H9 (cell line): ENCODE measurements around the gene BRD3OS. TPM values are rescaled to one million over a fixed set of nuclear protein-coding genes. Genes with fewer than 3 reads are reported as not detected.

Experiments used
- DNase-seq: peaks from one replicate; pipeline ENCODE4 v3.0.0-alpha.2; 2017
- H2AFZ ChIP-seq: one replicate; pipeline ENCODE4 v1.6.1; 2013; ENCODE audit warnings: mild to moderate bottlenecking, low read length, control low read depth, moderate library complexity
- H2AK5ac ChIP-seq: 2 replicates; pipeline ENCODE4 v1.6.1; 2013; ENCODE audit warnings: low read length, control low read depth, mixed read lengths; ENCODE audit not compliant: insufficient read length
- H2BK120ac ChIP-seq: one replicate; pipeline ENCODE4 v1.6.1; 2013; ENCODE audit warnings: low read depth, mild to moderate bottlenecking, low read length, control low read depth, inconsistent platforms; ENCODE audit not compliant: poor library complexity, severe bottlenecking
- H2BK12ac ChIP-seq: 2 replicates; pipeline ENCODE4 v1.6.1; 2013; ENCODE audit warnings: low read length, control low read depth, mixed read lengths, low read depth; ENCODE audit not compliant: insufficient read length
- H2BK15ac ChIP-seq: 2 replicates; pipeline ENCODE4 v1.6.1; 2013; ENCODE audit warnings: low read depth, low read length, control low read depth
- H2BK20ac ChIP-seq: one replicate; pipeline ENCODE4 v1.6.1; 2013; ENCODE audit warnings: low read depth, mild to moderate bottlenecking, low read length, control low read depth, inconsistent platforms; ENCODE audit not compliant: poor library complexity, severe bottlenecking
- H2BK5ac ChIP-seq: 2 replicates; pipeline ENCODE4 v1.6.1; 2013; ENCODE audit warnings: low read length, control low read depth, mixed read lengths; ENCODE audit not compliant: insufficient read length
- H3K14ac ChIP-seq: 2 replicates; pipeline ENCODE4 v1.6.1; 2013; ENCODE audit warnings: low read length, control low read depth; ENCODE audit not compliant: insufficient read depth
- H3K18ac ChIP-seq: 2 replicates; pipeline ENCODE4 v1.6.1; 2013; ENCODE audit warnings: low read depth, mild to moderate bottlenecking, mixed read lengths, low read length, control low read depth; ENCODE audit not compliant: insufficient read length
- H3K23ac ChIP-seq: 2 replicates; pipeline ENCODE4 v1.6.1; 2013; ENCODE audit warnings: low read length, control low read depth, mixed read lengths, low read depth; ENCODE audit not compliant: insufficient read length
- H3K23me2 ChIP-seq: 2 replicates; pipeline ENCODE4 v1.6.1; 2013; ENCODE audit warnings: low read depth, mild to moderate bottlenecking, mixed read lengths, low read length, control low read depth; ENCODE audit not compliant: insufficient read length, poor library complexity, severe bottlenecking
- H3K27ac ChIP-seq: 2 replicates; pipeline ENCODE4 v1.5.1; 2013; ENCODE audit warnings: low read length, control low read depth, mixed read lengths, low read depth; ENCODE audit not compliant: insufficient read length
- H3K27me3 ChIP-seq: 2 replicates; pipeline ENCODE4 v1.6.1; 2013; ENCODE audit warnings: low read length, control low read depth, inconsistent platforms; ENCODE audit not compliant: insufficient read depth
- H3K4ac ChIP-seq: 2 replicates; pipeline ENCODE4 v1.6.1; 2013; ENCODE audit warnings: low read depth, mild to moderate bottlenecking, control low read depth, inconsistent platforms, low read length, moderate library complexity
- H3K4me1 ChIP-seq: 2 replicates; pipeline ENCODE4 v1.6.1; 2013; ENCODE audit warnings: low read length, control low read depth, inconsistent platforms; ENCODE audit not compliant: insufficient read depth
- H3K4me2 ChIP-seq: 2 replicates; pipeline ENCODE4 v1.6.1; 2013; ENCODE audit warnings: low read length, control low read depth, mixed read lengths; ENCODE audit not compliant: insufficient read length, insufficient read depth
- H3K56ac ChIP-seq: 2 replicates; pipeline ENCODE4 v1.6.1; 2013; ENCODE audit warnings: low read depth, mild to moderate bottlenecking, mixed read lengths, low read length, control low read depth; ENCODE audit not compliant: insufficient read length
- H3K79me1 ChIP-seq: 2 replicates; pipeline ENCODE4 v1.6.1; 2013; ENCODE audit warnings: low read depth, mild to moderate bottlenecking, moderate library complexity, low read length, control low read depth, inconsistent platforms; ENCODE audit not compliant: insufficient read depth, poor library complexity, severe bottlenecking
- H3K79me2 ChIP-seq: 2 replicates; pipeline ENCODE4 v1.6.1; 2013; ENCODE audit warnings: low read length, control low read depth, inconsistent platforms; ENCODE audit not compliant: insufficient read depth
- H3K9ac ChIP-seq: 2 replicates; pipeline ENCODE4 v1.6.1; 2013; ENCODE audit warnings: low read length, control low read depth, mixed read lengths; ENCODE audit not compliant: insufficient read length; ENCODE audit errors: extremely low read depth
- H3K9me3 ChIP-seq: one replicate; pipeline ENCODE4 v1.6.1; 2013; ENCODE audit warnings: low read depth, low read length, inconsistent platforms; ENCODE audit not compliant: control insufficient read depth
- H3T11ph ChIP-seq: one replicate; pipeline ENCODE4 v1.6.1; 2013; ENCODE audit warnings: mild to moderate bottlenecking, low read length, control low read depth, inconsistent platforms
- H4K20me1 ChIP-seq: one replicate; pipeline ENCODE4 v1.6.1; 2013; ENCODE audit not compliant: control insufficient read depth, insufficient read length, insufficient read depth
- H4K5ac ChIP-seq: 2 replicates; pipeline ENCODE4 v1.6.1; 2013; ENCODE audit warnings: low read depth, mild to moderate bottlenecking, mixed read lengths, low read length, control low read depth; ENCODE audit not compliant: insufficient read length
- H4K8ac ChIP-seq: replicated peaks from 2 replicates; pipeline ENCODE4 v1.6.1; 2013; ENCODE audit warnings: low read length, control low read depth, mixed read lengths, low read depth; ENCODE audit not compliant: insufficient read length
- H4K91ac ChIP-seq: 2 replicates; pipeline ENCODE4 v1.6.1; 2013; ENCODE audit warnings: low read depth, mild to moderate bottlenecking, moderate library complexity, mixed read lengths, low read length, control low read depth; ENCODE audit not compliant: insufficient read length
- H3K27ac Mint-ChIP-seq, 3 experiments: 2 replicates in 2 of 3; 3 replicates in 1 of 3; pipeline ENCODE4 v1.8.0; 2020 to 2021; ENCODE audit warnings: mixed read lengths in 3 of 3, mild to moderate bottlenecking in 1 of 3, moderate library complexity in 1 of 3
- H3K27me3 Mint-ChIP-seq: 2 replicates; pipeline ENCODE4 v1.8.0; 2021; ENCODE audit warnings: low read depth, mild to moderate bottlenecking, moderate library complexity, mixed read lengths
- H3K36me3 Mint-ChIP-seq, 3 experiments: 2 replicates in 2 of 3; 3 replicates in 1 of 3; pipeline ENCODE4 v1.8.0; 2020 to 2021; ENCODE audit warnings: low read depth in 3 of 3, mixed read lengths in 3 of 3; ENCODE audit not compliant: insufficient read depth in 1 of 3
- H3K4me1 Mint-ChIP-seq, 2 experiments: 2 replicates each; pipeline ENCODE4 v1.8.0; 2020; ENCODE audit warnings: mixed read lengths in 2 of 2
- H3K4me3 Mint-ChIP-seq, 2 experiments: 2 replicates in 1 of 2; 3 replicates in 1 of 2; pipeline ENCODE4 v1.8.0; 2020 to 2021; ENCODE audit warnings: mild to moderate bottlenecking in 2 of 2, mixed read lengths in 2 of 2, moderate library complexity in 1 of 2
- H3K9me3 Mint-ChIP-seq, 2 experiments: 2 replicates in 1 of 2; 3 replicates in 1 of 2; pipeline ENCODE4 v1.8.0; 2020; ENCODE audit warnings: mild to moderate bottlenecking in 2 of 2, mixed read lengths in 2 of 2, moderate library complexity in 1 of 2
- CTCF ChIP-seq: fragments of 200-600 bp; sonication (generic); conservative IDR thresholded peaks from 3 replicates; pipeline ENCODE4 v1.8.0; 2021; ENCODE audit warnings: antibody characterized with exemption, mild to moderate bottlenecking
- WGBS: extraction: QIAGEN DNeasy Blood & Tissue Kit; methylation state at CpG from one replicate; pipeline ENCODE4 v1.1.7; 2013; ENCODE audit warnings: missing lambda C conversion rate, low lambda C conversion rate, mixed read lengths; ENCODE audit not compliant: insufficient read length; ENCODE audit errors: extremely low coverage; 5-methylcytosine and 5-hydroxymethylcytosine counted together
- total RNA-seq: library from RNA; stranded (reverse); gene quantifications from 2 replicates; pipeline ENCODE4 v1.2.1, GENCODE V29; 2021

BRD3OS gene
- total RNA-seq, 1 experiment from 2014 or later: 16.4 TPM

GRCh38 chr9:134060546-134060945 is 35.3 kb downstream of the BRD3OS start:
- H3K27me3 Mint-ChIP-seq: no peaks in the 10 kb centered on the region
- H3K4me1 Mint-ChIP-seq: peaks cover 18 to 50% of the 10 kb centered on the region in 2 experiments
- no CpG with 5 or more reads among the region's 4 CpGs for WGBS
- H4K8ac ChIP-seq: no peak overlapping the region
- H3K9ac ChIP-seq: no peak overlapping the region
- H3K23ac ChIP-seq: no peak overlapping the region
- H2BK12ac ChIP-seq: no peak overlapping the region
- no peaks in the 10 kb centered on the region for H3K4me1 ChIP-seq
- no peaks in the 10 kb centered on the region for H3K9me3 Mint-ChIP-seq
- no peak overlapping the region for H2BK15ac ChIP-seq
- no peaks in the 10 kb centered on the region for H3K23me2 ChIP-seq
- H3T11ph ChIP-seq: no peak overlapping the region
- H2AK5ac ChIP-seq: no peak overlapping the region
- H3K79me1 ChIP-seq: peaks cover 6% of the 10 kb centered on the region
- H4K20me1 ChIP-seq: peaks cover 3% of the 10 kb centered on the region
- no peak overlapping the region for H3K4ac ChIP-seq
- no peaks in the 10 kb centered on the region for H3K27me3 ChIP-seq
- no peak overlapping the region for H3K27ac ChIP-seq
- no peak overlapping the region for H3K56ac ChIP-seq
- no peak overlapping the region for H3K4me3 Mint-ChIP-seq
- H3K14ac ChIP-seq: no peak overlapping the region
- no peak overlapping the region for H3K4me2 ChIP-seq
- H4K91ac ChIP-seq: no peak overlapping the region
- H2BK5ac ChIP-seq: no peak overlapping the region
- TF ChIP-seq CTCF: no peak
- H3K27ac Mint-ChIP-seq: peak overlapping the region; percentile 53 to 74 (median 64); a peak in 3 of 7 replicates
- H2BK120ac ChIP-seq: no peak overlapping the region
- DNase-seq: no peak
- no peak overlapping the region for H2BK20ac ChIP-seq
- H3K18ac ChIP-seq: no peak overlapping the region
- no peak overlapping the region for H2AFZ ChIP-seq
- H4K5ac ChIP-seq: no peak overlapping the region
- H3K9me3 ChIP-seq: no peaks in the 10 kb centered on the region
- peaks cover 80% of the 10 kb centered on the region; the same call in 1 of the 2 replicates for H3K79me2 ChIP-seq
- peaks cover 2 to 24% (median 6%) of the 10 kb centered on the region in 3 experiments; a peak in 5 of 7 replicates for H3K36me3 Mint-ChIP-seq
